HG03354 (cell line): ENCODE results near the gene SORCS2.

Experiments used
- ATAC-seq: cut with Tn5 transposase; IDR thresholded peaks from one replicate; pipeline ENCODE4 v1.9.1; 2021; ENCODE audit warnings: mild to moderate bottlenecking; ENCODE audit not compliant: unreplicated experiment, poor library complexity, severe bottlenecking

The SORCS2 gene

DNA sequence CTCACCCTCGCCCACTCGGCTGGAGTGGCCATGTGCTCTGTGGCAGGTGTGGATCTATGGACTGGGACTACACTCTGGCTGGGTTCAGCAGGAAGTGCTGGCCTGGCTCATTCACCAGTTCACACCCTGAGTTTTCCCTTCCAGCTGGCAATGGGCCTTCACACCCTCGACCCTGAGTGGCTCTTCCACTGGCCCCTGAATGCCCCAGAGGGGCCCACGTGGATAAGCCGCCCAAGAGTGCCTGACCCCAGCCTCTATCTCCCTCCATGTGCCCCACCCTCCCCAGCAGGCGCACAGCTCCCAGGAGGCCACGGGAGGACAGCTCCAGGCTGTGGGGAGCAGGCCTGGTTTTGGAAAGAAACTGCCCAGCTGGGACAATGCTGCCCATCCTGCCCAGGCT is 513.3 kb downstream of the SORCS2 start:
- no peak for ATAC-seq

DNA sequence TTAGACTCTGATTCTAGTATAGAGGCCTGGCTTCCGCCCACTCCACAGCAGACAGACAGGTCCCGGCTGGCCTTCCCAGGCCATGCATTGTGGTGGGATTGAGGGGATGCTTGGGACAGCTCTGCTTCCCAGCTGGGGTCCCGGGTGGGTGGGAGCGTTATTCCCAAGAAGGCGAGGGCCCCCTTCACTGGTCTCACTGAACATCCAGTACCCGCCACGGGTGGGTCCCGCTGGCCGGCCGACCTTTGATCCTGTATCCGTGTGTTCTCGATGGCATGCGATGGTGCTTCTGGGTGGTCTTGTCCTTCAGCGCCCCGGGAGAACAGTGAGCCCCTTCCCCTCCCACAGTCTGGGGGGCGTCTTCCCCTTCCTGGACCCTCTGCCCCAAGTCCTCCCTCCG is 515.9 kb downstream of the SORCS2 start:
- no peak for ATAC-seq

DNA sequence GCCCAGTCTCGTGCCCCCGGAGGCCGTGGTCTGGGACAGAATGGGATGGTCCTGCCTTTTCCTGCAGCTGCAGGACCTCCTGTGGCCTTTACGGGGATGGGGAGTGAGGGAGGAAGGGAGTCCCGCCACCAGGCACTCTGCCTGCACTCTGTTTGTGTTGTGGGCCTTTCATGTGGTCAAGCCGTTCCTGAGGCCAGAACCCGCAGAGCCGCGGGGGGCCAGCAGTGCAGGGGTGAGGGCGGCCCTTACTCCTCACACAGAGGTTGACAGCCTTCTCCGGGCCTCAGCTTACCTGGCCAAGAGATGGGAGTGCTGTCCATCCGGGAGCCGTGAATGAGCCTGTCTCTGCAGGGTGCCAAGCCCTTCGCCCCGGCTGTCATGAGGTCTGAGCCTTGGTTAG is 516.6 kb downstream of the SORCS2 start:
- ATAC-seq = no peak

DNA sequence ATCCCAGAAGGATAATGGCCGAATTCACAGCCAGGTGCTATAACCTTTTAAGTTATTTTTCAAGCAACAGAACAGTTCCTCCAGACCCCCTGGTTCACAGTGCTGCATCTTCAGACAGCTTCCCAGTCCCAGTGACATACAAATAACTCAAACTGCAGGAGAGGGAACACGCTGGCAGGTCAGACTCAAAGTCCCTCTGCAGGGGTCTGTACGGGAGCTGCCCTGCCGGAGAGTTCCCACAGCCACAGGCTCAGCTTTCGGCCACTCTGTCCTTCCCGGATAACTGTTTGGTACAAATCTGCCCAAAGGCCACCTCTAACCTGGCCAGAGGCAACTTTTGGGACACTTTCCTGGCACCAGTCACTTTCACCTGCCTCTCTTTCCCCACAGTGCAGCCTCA is 517.1 kb downstream of the SORCS2 start:
- ATAC-seq = no peak

DNA sequence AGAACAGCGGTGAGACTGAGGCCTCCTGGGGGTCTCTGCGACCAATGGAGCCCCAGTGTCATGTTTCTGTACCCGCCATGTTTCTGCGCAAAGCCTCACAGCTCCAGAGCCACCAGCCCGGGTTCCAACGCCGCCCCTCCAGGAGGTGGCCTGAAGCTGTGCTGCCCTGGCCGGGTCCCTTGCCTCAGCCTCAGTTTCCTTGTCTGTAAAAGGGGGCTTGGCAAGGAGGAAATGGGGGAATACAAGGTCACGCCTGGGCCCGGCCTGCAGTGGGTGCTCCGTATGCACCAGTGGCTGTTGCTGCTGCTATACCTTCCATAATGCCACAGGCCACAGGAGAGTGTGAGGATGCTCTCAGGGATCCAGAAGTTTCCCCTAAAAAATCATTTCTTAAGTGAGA is 517.8 kb downstream of the SORCS2 start:
- ATAC-seq = no peak

DNA sequence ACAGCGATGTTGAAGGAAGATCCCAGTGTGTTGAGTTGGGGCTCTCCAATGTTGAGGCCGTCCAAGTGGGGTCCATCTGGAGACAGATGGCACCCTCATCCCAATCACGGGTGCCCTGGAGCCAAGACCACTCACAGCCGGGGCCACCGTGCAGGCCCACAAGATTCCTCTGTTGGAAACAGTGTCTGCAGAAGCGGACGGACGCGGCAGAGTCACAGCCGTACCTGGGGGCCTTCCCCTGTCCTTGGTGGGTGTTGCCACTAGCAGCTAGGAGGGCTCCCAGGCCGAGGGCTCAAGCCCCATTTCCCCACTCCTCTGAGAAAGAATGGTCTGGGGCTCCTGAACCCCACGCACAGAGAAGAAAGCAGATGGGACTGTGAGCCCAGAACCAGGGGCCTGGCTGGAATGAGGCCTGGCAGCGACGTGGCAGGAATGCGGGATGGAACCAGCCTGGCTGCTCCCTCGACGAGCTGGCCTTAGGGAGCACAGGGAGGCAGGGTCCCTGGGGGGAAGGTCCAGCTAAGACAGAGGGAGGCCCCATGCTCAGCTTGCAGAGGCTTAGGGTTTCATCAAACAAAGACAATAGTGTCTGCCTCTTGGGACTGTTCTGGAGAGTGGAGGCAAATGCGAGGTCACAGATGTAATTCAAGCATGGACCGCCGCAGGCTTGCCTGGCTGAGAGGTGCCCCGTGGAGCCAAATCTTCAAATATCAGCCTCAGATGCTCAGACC is 518.4 kb downstream of the SORCS2 start:
- ATAC-seq = no peak

DNA sequence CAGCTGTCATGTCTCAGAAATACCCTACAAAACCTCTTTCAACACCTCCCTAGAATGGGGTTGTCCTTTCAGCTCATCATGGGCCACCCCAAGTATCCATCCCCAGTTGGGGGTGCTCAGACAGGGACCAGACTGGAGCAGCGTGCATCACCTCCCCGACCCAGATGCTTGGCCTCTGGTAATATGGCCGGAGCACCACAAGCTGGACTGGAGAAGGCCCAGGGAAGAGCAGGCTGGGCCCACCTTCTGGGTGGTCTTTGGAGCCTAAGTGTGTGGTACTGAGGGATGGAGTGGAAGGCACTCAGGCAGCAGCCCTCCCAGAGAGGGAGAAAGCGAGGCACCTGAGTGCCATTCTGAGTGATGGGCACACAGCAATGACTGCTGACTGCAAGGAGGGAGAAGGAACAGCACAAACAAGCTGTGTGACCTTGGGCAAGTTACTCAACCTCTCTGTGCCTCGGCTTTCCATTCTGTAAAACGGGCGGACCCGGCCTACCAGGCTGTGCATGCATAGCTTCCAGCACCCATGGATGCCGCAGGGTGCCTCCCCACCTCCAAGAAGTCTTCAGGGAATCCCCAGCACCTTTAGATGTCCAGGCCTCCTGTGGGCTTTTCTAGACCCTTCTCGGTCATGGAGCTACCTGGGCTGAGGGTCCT is 519.1 kb downstream of the SORCS2 start:
- no peak for ATAC-seq

DNA sequence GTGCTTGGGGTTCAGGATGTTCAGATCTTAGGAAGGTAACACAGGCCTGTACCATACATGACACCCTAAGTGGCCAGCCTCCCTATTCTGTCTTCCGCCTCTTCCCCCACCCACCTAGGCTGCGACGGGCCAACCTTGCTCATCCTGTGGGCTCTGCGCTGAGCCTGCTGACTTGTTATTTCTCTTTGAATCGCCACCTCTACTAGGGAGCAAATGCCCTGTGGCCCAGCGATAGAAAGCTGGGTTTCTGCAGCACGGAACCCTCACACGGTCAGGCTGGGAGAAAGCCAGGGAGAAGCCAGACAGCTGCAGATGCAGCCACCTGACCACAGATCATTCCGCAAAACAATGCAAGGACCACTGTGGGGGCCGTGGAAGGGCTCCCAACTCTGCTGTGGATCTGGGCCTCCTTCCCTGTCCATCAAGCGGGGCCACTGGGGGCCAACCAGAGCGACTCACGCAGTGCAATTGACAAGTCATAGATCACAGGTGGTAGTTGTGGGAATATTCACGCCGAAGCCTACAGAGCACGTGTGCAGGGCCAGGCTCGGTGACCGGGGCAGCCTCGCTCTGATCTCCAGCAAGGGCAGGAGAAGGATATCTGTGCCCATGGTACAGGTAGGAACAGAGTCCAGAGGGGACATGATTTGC is 519.8 kb downstream of the SORCS2 start:
- ATAC-seq = no peak

DNA sequence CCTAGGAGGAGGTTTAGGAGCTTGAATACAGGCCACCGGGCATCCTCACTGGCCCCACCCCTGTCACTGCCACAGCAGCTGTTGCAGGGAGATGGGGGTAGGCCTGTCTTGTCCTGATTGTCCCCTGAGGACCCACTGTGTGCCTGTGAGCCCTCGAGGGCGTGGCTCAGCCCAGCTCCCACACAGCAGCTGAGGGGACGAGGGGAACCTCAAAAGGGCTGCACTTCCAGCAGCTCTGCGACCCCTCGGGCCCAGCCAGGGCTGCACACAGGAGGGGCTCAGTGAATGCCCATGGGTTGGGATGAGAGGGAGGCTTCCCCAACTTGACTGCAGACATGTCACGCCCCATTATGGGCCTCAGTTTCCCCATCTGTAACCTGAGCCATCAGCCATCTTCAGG is 521.4 kb downstream of the SORCS2 start:
- no peak for ATAC-seq

DNA sequence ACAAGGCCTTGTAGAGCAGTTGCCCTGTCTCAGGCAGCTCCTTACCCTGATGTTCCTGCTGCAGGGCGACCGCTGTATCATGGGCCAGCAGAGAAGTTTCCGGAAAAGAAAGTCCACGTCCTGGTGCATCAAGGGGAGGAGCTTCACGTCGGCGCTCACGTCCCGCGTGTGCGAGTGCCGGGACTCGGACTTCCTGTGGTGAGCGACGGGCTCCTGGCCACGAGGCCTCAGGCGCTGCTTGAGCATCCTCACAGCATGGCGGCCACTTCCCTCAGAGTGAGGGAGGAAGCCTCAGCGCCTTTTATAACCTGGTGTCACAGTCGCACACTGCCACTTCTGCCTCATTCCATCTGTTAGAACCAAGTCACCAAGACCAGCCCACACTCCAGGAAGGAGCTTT is 521.8 kb downstream of the SORCS2 start:
- ATAC-seq = no peak

DNA sequence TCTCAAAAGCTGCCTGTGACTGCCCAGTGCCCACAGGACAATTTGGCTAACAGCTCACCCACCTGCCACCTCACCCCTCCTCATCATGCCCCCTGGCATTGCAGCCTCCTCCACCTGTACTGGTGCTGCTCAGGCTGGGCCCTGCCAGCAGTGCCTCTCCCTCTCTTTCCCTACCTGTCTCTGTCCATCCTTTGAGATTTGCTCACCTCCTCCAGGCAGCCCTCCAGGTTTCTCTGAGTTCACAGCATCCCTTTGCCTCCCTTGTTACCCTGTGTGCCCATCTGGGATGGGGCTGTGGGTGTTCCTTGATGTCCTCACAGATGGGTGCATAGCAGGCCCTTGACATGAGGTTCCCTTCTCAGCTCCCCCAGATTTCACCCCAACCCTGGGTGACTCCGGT is 522.4 kb downstream of the SORCS2 start:
- ATAC-seq = no peak

DNA sequence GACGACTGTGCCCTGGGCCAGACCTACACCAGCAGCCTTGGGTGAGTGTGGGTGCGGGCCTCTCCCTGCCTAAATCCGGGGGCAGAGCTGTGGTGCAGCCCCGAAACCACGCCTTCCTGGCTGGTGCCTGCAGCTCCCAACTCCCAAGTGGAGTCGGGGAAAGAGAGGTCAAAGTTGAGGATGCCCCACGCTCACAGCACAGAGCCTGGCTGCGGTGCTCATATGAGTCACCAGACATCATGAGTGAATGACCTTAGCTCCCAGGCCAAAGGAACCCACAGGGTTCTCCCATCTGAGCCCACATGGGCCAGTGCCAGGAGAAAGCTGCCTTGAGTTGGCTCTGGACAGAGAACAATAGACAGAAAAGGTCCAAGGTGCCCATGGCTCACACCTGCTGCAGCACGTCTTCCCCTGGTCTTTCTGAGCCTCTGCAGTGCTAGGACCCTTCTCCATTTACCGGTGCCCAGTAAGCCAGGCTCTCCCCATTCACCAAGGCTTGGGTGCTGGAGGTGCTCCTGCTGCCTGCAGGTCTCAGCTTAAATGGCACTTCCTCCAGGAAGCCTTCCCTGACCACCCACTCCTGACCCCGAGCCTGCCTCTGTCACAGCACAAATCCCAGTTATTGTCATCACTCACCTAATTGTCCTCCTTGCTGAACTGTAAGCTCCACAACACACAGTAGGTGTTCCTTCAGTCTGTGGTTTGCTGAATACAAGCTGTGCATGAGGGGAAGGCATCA is 523.1 kb downstream of the SORCS2 start:
- ATAC-seq = no peak

DNA sequence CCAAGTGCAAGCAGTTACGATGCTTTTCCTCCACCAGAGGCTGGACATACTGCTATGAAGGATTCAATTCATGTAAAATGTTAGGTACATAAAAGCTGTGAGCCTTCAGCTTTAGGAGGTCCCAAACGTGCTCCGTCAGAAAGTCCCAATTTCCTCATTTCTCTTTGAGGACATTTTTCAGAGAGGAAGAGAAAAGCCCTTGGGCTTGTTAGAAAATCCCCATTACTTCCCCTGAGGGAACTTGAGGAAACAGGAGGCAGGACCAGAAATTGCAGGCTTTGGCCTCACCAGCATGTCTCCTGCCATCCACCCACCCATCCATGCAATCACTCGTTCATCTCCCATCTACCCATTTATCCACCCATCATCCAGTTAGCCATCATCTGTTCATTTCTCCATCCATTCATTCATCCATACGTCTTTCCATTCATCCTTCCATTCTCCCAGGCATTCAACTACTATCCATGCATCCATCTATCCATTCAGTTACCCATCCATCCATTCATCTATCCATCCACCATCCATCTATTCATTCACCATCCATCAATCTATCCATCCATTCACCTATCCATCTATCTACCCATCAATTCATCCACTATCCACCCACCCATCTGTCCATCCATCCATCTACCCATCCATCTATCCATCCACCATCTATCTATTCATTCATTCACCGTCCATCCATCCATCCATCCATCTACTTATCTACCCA is 523.8 kb downstream of the SORCS2 start:
- ATAC-seq = no peak

DNA sequence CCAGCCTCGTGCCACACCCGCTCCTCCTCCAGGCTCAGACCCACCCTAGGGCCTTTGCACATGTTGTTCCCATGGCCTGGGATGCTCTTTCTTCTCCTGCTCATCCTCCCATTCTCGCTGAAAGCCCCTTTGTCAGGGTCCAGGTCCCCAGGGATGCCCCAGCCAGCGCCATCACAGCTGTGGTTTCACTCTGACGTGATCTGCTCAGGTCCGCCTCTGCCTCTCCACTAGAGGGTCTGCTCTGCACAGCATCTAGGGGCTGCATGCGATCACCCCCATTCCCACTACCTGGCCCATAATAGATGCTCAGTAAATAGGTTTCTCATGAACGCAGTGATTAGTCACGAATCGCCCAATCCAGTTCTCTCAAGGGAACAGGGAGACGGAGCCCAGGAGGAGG is 524.8 kb downstream of the SORCS2 start:
- no peak for ATAC-seq

DNA sequence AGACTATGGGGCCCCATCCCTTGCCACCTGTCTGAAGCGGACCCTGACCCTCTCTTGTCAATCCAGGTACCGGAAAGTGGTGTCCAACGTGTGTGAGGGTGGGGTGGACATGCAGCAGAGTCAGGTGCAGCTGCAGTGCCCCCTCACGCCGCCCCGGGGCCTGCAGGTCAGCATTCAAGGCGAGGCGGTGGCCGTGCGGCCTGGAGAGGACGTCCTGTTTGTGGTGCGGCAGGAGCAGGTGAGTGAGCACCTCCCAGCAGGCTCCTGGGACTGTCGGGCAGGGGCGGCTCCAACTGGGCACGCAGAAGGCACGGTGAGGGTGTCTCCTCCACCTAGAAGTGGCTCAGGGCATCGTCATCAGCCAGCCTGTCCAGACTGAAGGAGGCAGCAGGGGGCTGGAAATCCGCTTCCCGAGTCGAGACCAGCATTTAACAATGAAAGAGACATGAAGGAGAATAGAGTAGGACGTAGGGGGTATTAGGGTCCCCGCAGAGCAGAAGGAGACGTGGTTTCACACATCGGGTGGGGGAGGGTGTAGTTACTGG is 525.7 kb downstream of the SORCS2 start:
- no peak for ATAC-seq

DNA sequence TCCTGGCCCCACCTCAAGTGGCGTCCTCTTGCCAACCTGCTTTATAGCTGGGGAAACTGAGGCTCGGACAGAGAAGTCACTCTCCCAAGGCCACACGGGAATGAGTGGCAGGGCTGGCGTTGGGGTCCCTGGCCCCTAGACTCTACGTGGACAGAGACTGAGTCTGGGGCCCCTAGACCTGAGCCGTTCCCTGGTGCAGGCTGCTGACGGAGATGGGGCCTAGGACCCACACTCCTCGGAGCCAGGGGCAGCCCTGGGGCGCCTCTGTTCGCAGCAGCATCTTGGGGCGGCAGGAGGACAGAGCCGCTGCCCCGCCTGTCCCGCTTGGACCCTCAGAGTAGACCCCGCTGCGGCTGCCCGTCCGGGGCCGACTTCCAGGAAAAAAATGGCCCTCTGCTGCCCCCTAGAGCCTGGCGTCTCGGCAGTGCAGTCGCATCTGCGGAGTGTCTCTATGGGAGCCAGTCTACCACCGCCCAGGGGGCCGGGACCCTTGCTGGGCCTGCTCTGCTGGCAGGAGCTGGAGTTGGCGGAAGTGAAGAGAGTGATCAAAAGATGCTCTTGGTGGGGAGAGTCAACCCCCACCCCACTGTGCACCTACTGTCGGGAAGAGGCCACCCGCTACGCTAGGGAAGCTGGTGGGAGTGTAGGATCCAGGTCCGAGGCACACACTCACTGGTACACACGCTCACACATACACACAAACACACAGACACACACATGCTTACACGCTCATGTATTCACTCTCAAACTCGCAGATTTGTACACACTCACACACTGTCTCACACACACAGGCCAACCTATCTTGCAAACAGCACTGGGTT is 527.2 kb downstream of the SORCS2 start:
- no peak for ATAC-seq

DNA sequence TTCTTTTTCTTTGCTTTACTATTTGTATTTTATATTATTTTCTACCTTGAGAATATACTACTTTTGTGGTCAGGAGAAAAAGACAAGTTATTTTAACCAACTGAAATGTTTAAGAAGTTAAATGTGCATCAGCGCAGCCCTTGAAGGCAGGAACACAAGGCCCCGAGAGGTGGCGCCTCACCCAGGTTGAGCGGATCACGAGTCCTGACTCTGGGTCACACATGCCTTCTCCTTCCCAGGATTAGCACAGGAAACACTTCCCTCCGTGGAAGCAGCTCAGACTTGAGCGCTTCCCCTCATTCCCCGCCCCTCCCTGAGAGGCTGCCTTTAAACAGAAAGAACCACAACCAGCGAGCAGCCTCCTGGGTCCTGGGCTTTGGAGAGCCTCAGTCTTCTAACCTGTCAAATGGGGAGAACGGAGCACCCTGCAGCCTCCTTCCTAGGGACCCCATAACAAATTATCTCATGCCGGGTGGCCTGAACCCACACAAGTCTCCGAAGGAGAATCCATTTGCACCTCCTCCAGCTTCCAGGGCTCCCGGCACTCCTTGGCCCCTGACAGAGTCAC is 529.7 kb downstream of the SORCS2 start:
- no peak for ATAC-seq

DNA sequence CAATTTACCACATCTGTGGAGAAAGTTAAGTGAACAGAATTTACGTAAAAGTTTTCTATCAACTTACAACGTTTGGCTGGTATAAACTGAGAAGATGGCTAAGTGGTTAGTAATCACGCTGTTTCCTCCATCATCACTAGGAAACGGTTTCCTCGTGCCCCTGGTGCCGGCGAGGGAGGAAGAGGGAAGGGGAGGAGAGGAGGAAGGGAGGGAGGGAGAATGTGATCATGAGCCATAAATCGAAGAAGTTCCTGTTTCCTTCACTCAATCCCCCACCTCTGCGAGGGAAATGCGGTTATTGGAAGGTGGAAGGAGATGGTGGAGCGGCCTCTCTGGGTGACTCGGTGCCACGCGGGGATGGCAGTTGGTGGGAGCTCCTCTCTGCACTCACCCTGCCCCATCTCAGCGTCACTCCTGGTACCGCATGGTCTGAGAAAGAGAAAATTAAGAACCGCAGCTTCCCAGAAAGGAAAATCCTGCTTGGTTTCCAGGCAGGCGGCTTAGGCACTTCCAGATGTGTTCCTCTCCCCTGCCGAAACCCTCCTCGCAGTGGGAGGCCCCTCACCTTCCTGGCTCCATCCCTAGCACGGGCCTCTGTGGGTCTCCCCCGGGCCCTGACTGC is 530.5 kb downstream of the SORCS2 start:
- ATAC-seq = no peak
